Activated CD8-positive, alpha-beta T cell treated with anti-CD3 and anti-CD28 coated beads, Interleukin-2, amount 10 ng/mL, durations not matched to agents 7 days and 5 days (primary cell): ENCODE measurements around the gene CTIF. TPM values are rescaled to one million over a fixed set of nuclear protein-coding genes. Genes with fewer than 3 reads are reported as not detected.
"Not testable (repeated sequence)": the region's sequence is repeated elsewhere in the genome, so short reads cannot be mapped to it uniquely, and the experiment has no call there.

Source experiments
- ATAC-seq: fragments of 150-1000 bp; cut with Tn5 transposase; one replicate; pipeline ENCODE4 v1.10.0; 2021; ENCODE audit warnings: moderate library complexity
- CTCF ChIA-PET: fragments of 350-600 bp; sonication (Branson Sonifier 250); formaldehyde crosslinking; loops from one replicate; lab custom pipeline; 2021; ENCODE audit warnings: antibody characterized with exemption; lab: Charles Lee
- POLR2A ChIA-PET: fragments of 350-600 bp; sonication (Branson Sonifier 250); formaldehyde crosslinking; loops from one replicate; lab custom pipeline; 2021; ENCODE audit warnings: antibody characterized with exemption; lab: Charles Lee
- DNase-seq: peaks from one replicate; pipeline ENCODE4 v3.0.0-alpha.2; 2020
- H3K27ac Mint-ChIP-seq: one replicate; pipeline ENCODE4 v1.8.0; 2021; ENCODE audit warnings: mild to moderate bottlenecking, mixed read lengths
- H3K27me3 Mint-ChIP-seq: one replicate; pipeline ENCODE4 v1.8.0; 2021; ENCODE audit warnings: low read depth, mixed read lengths
- H3K36me3 Mint-ChIP-seq: one replicate; pipeline ENCODE4 v1.8.0; 2021; ENCODE audit warnings: low read depth, mixed read lengths
- H3K4me1 Mint-ChIP-seq: one replicate; pipeline ENCODE4 v1.8.0; 2021; ENCODE audit warnings: low read depth, mixed read lengths
- H3K4me3 Mint-ChIP-seq: one replicate; pipeline ENCODE4 v1.8.0; 2021; ENCODE audit warnings: mild to moderate bottlenecking, mixed read lengths
- H3K9me3 Mint-ChIP-seq: one replicate; pipeline ENCODE4 v1.8.0; 2022; ENCODE audit warnings: mixed read lengths; ENCODE audit not compliant: insufficient read depth
- total RNA-seq, 2 experiments: library from RNA; stranded (reverse); gene quantifications; one replicate each; pipeline ENCODE4 v1.2.3, GENCODE V29; 2021

The CTIF gene
- 1 to 10 TPM; 1.3 to 2.1 TPM for total RNA-seq

GRCh38 chr18:48538531-48539405 is at the start of gene CTIF:
CTIF (plus strand) TSS chr18:48539031; CDS start chr18:48619566, 80,535 bp downstream.
- ChIA-PET POLR2A (no interaction called here), CTCF (no interaction called here)
- Mint-ChIP-seq H3K9me3 (no peaks in the 10 kb centered on the region), H3K36me3 (no peaks in the 10 kb centered on the region), H3K4me1 (peaks cover 19% of the 10 kb centered on the region), H3K27me3 (peaks cover 25% of the 10 kb centered on the region), H3K27ac (no peak within 1 kb of the TSS), H3K4me3 (peak within 1 kb of the TSS; percentile 82)
- ATAC-seq (peak; percentile 77), DNase-seq (peak; percentile 76)

DNA sequence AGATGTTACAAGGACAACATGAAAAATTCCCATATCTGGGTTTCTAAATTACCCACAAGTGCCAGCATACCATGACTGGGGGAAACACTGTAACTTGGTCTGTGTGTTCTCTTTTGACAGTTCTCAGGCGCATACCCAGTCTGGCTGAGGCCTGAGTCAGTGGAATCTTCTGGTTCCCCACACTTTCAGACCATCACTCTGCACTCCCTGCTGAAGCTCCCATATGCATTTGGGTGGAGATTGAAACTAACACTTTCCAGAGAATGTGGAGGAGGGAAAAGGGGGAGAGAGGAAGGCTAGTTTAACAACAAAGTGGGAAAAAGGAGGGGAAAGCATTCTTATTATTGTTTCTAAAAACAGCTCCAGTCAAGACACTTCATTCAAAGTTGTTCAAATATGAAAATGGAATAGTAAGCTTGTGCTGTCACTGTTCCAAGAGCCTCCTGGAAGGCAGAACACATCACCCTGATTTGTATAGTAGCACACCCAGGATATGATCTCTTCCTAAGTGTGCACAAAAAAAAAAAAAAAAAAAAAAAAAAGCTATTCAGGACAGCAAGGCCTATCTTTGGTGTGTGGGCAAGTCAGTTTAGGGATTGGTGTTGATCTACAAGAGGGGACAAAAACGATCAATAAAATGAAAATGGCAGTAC is 48.1 kb upstream of the CTIF start:
- no peak for DNase-seq
- H3K4me1 Mint-ChIP-seq: no peaks in the 10 kb centered on the region
- no peak overlapping the region for H3K4me3 Mint-ChIP-seq
- ChIA-PET CTCF (no interaction called here), POLR2A (no interaction called here)
- H3K9me3 Mint-ChIP-seq: no peaks in the 10 kb centered on the region
- H3K27me3 Mint-ChIP-seq: peaks cover 21% of the 10 kb centered on the region
- no peaks in the 10 kb centered on the region for H3K36me3 Mint-ChIP-seq
- no peak overlapping the region for H3K27ac Mint-ChIP-seq
- ATAC-seq: no peak

- ATAC-seq (no peak), DNase-seq (no peak)
- Mint-ChIP-seq H3K36me3 (no peaks in the 10 kb centered on the region), H3K27me3 (peaks cover 25% of the 10 kb centered on the region), H3K4me1 (no peaks in the 10 kb centered on the region), H3K27ac (no peak overlapping the region), H3K9me3 (peaks cover 6% of the 10 kb centered on the region), H3K4me3 (no peak overlapping the region)
- ChIA-PET POLR2A (interaction anchor here (0.6 kb wide), 1 partner anchor 172 kb away, joined by 3 read pairs; no protein-coding TSS in a partner anchor), CTCF (interaction anchor here (1.2 kb wide), 1 partner anchor 17 kb away, joined by 3 read pairs; no protein-coding TSS in a partner anchor)
Measured at GRCh38 chr18:48492880-48493279, 46.0 kb upstream of the CTIF start.

DNA sequence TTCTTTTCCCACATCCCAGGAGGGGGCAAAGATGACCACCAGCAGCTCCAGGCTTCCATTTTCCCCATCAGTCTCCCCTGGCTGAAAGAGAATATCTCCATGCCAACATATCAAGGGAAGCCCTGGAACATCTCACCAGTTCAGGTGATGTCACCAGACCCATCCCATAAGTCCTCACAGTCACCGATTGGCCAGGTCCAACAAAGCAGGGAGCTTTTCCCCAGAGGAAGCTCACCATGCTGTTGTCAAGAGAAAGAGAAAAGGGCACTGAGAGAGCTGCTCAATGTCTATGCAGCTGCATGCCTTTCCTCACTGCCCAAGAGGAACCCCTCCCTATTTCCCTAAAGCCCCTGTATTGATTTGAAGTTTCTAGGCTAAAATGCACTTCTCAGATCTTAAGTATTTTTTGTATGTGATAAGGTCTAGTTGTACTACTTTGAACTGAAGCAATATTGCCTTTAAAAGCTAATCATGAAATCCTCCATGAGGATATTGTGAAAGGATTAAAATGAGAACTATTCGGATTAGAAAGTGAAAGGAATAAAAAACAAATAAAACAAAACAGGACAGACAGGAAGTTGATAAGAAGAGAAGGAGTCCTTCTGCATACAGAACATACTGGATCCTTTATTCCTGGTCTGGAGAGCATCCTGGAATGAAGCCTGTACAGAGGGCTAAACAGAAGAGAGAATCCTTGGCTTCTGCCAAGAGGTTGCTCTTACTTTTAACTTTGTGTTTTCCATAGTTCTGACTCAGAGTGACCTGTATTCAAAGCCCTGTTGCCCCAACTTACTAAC is 45.2 kb upstream of the CTIF start:
- H3K36me3 Mint-ChIP-seq: no peaks in the 10 kb centered on the region
- ATAC-seq: no peak
- no peak overlapping the region for H3K4me3 Mint-ChIP-seq
- no peak overlapping the region for H3K27ac Mint-ChIP-seq
- no peaks in the 10 kb centered on the region for H3K4me1 Mint-ChIP-seq
- no peak for DNase-seq
- ChIA-PET CTCF (interaction anchor here (1.2 kb wide), 1 partner anchor 18 kb away, joined by 3 read pairs; no protein-coding TSS in a partner anchor), POLR2A (interaction anchor here (0.6 kb wide), 1 partner anchor 171 kb away, joined by 3 read pairs; no protein-coding TSS in a partner anchor)
- peaks cover 27% of the 10 kb centered on the region for H3K27me3 Mint-ChIP-seq
- H3K9me3 Mint-ChIP-seq: peaks cover 6% of the 10 kb centered on the region

- peaks cover 6% of the 10 kb centered on the region for H3K9me3 Mint-ChIP-seq
- DNase-seq (no peak), ATAC-seq (no peak)
- H3K4me1 Mint-ChIP-seq: no peaks in the 10 kb centered on the region
- no peak overlapping the region for H3K27ac Mint-ChIP-seq
- ChIA-PET POLR2A (no interaction called here), CTCF (no interaction called here)
- peaks cover 37% of the 10 kb centered on the region for H3K27me3 Mint-ChIP-seq
- H3K4me3 Mint-ChIP-seq: no peak overlapping the region
- no peaks in the 10 kb centered on the region for H3K36me3 Mint-ChIP-seq
Measured at GRCh38 chr18:48497863-48498262, 41.0 kb upstream of the CTIF start.

GRCh38 chr18:48500517-48500916 is 38.3 kb upstream of the CTIF start:
- ATAC-seq (no peak), DNase-seq (no peak)
- Mint-ChIP-seq H3K4me3 (no peak overlapping the region), H3K27ac (no peak overlapping the region), H3K9me3 (peaks cover 6% of the 10 kb centered on the region), H3K27me3 (peaks cover 37% of the 10 kb centered on the region), H3K36me3 (no peaks in the 10 kb centered on the region), H3K4me1 (no peaks in the 10 kb centered on the region)
- POLR2A ChIA-PET: no interaction called here
- CTCF ChIA-PET: no interaction called here

DNA sequence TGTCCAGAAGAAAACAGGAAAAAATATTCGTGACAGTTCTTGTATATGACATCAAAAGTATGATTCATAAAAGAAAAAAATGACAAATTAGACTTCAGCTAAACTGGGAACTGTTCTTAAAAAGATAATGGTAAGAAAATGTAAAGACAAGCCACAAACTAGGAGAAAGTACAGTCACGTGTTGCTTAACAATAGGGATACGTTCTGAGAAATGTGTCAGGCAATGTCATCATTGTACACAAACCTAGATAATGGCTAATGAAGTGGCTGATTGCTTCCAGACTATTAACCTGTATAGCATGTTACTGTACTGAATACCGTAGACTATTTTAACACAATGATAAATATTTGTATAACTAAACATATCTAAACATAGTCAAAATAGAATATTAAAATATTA is 35.9 kb upstream of the CTIF start:
- Mint-ChIP-seq H3K9me3 (peaks cover 11% of the 10 kb centered on the region), H3K27me3 (peaks cover 43% of the 10 kb centered on the region), H3K27ac (no peak overlapping the region), H3K4me3 (no peak overlapping the region), H3K36me3 (no peaks in the 10 kb centered on the region), H3K4me1 (no peaks in the 10 kb centered on the region)
- DNase-seq (no peak), ATAC-seq (no peak)
- ChIA-PET POLR2A (no interaction called here), CTCF (no interaction called here)

DNA sequence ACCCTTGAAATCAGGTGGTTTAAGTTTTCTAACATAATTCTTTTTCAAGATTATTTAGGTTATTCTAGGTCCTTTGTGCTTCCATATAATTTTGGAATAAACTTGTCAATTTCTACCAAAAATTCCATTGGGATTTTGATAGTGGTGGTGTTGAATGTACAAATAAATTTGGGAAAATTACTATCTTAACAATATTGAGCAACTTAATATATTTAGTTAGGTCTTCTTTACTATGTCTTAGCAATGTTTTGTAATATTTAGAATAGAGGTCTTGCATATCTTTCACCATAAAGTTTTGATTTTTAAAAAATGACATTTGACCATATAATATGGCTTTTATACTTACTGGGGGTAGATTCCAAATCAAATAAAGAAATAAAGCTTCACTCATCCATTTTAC is 34.0 kb upstream of the CTIF start:
- ATAC-seq: no peak
- ChIA-PET POLR2A (no interaction called here), CTCF (no interaction called here)
- H3K27ac Mint-ChIP-seq: no peak overlapping the region
- no peak for DNase-seq
- H3K36me3 Mint-ChIP-seq: no peaks in the 10 kb centered on the region
- H3K4me3 Mint-ChIP-seq: no peak overlapping the region
- H3K27me3 Mint-ChIP-seq: peaks cover 40% of the 10 kb centered on the region
- no peaks in the 10 kb centered on the region for H3K4me1 Mint-ChIP-seq
- H3K9me3 Mint-ChIP-seq: peaks cover 16% of the 10 kb centered on the region

DNA sequence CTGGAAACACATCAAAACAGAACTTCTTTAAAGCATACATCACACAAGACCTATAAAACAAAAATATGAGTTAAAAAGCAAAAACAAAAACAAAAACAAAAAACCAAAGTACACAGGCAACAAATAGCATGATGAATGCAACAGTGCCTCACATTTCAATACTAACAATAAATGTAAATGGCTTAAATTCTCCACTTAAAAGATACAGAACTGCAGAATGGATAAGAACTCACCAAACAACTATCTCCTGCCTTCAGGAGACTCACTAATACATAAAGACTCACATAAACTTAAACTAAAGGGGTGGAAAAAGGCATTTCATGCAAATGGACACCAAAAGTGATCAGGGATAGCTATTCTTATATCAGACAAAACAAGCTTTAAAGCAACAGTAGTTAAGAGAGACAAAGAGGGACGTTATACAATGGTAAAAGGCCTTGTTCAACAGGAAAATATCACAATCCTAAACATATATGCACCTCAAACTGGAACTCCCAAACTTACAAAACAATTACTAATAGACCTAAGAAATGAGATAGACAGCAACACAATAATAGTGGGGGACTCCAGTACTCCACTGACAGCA is 31.8 kb upstream of the CTIF start:
- H3K27me3 Mint-ChIP-seq: peaks cover 24% of the 10 kb centered on the region
- ATAC-seq, DNase-seq, H3K36me3 Mint-ChIP-seq, H3K4me3 Mint-ChIP-seq, POLR2A ChIA-PET, H3K27ac Mint-ChIP-seq, H3K4me1 Mint-ChIP-seq, CTCF ChIA-PET: not testable (repeated sequence)
- peaks cover 16% of the 10 kb centered on the region for H3K9me3 Mint-ChIP-seq

GRCh38 chr18:48512498-48512897 is 26.3 kb upstream of the CTIF start:
- H3K27ac Mint-ChIP-seq, H3K4me1 Mint-ChIP-seq, H3K36me3 Mint-ChIP-seq, POLR2A ChIA-PET, H3K4me3 Mint-ChIP-seq, ATAC-seq, H3K9me3 Mint-ChIP-seq, DNase-seq: not testable (repeated sequence)
- H3K27me3 Mint-ChIP-seq: peaks cover 11% of the 10 kb centered on the region
- CTCF ChIA-PET: interaction anchor here (1.2 kb wide), 1 partner anchor 36 kb away, joined by 4 read pairs; no protein-coding TSS in a partner anchor

GRCh38 chr18:48514786-48515185 is 24.0 kb upstream of the CTIF start:
- ChIA-PET CTCF (no interaction called here), POLR2A (no interaction called here)
- H3K4me3 Mint-ChIP-seq: no peak overlapping the region
- no peak overlapping the region for H3K27ac Mint-ChIP-seq
- H3K27me3 Mint-ChIP-seq: peaks cover 11% of the 10 kb centered on the region
- H3K9me3 Mint-ChIP-seq: no peaks in the 10 kb centered on the region
- no peak for DNase-seq
- H3K36me3 Mint-ChIP-seq: no peaks in the 10 kb centered on the region
- H3K4me1 Mint-ChIP-seq: no peaks in the 10 kb centered on the region
- no peak for ATAC-seq
